RWPE1 (cell line): ENCODE measurements around the gene PHETA1.

Experiments used
- CTCF ChIA-PET: fragments of 350-600 bp; sonication (Branson Sonifier 250); formaldehyde crosslinking; extraction: SDS; loops from one replicate; lab custom pipeline; 2021; lab: Yijun Ruan, JAX
- POLR2A ChIA-PET: fragments of 400-600 bp; formaldehyde crosslinking; extraction: SDS; loops from one replicate; lab custom pipeline; 2020; ENCODE audit warnings: antibody characterized with exemption; ENCODE audit not compliant: low non-redundant PET; lab: Yijun Ruan, JAX
- DNase-seq: peaks from one replicate; pipeline ENCODE4 v3.0.0; 2012; ENCODE audit warnings: low spot score
- H3K27ac ChIP-seq: fragments of 450-650 bp; 2 replicates; pipeline ENCODE4 v1.5.1; 2017
- CTCF ChIP-seq: fragments of 450-650 bp; conservative IDR thresholded peaks from 2 replicates; pipeline ENCODE4 v1.5.1; 2017; ENCODE audit warnings: low read depth, mild to moderate bottlenecking

The PHETA1 gene

GRCh38 chr12:111311011-111311410 is 57.9 kb downstream of the PHETA1 start:
- ChIA-PET CTCF (interaction anchor here (0.6 to 1.8 kb wide), 4 partner anchors 12 to 346 kb away, joined by 3 to 6 read pairs (median 3); no protein-coding TSS in a partner anchor), POLR2A (no interaction called here)
- DNase-seq, result no peak
- no peak for TF ChIP-seq CTCF
- H3K27ac ChIP-seq, result no peak overlapping the region
